Activated T-helper 9 cell treated with anti-CD3 and anti-CD28 coated beads, Interleukin-2, amount 50 U/mL, for 16 hours (primary cell): ENCODE results near the gene CITED2.
A peak's percentile ranks its signal among the peaks of the same experiment; 100 is the strongest.

Experiments used
- DNase-seq: peaks from one replicate; pipeline ENCODE4 v3.0.0-alpha.2; 2020; ENCODE audit warnings: low read depth

CITED2 gene

GRCh38 chr6:139381216-139381865 is 6.9 kb upstream of the CITED2 start:
- DNase-seq = no peak

GRCh38 chr6:139380611-139381010 is 6.2 kb upstream of the CITED2 start:
- DNase-seq = no peak

- DNase-seq = no peak
Measured at GRCh38 chr6:139380168-139380567, 5.7 kb upstream of the CITED2 start.

- DNase-seq = no peak
Measured at GRCh38 chr6:139378882-139379341, 4.5 kb upstream of the CITED2 start.

GRCh38 chr6:139378226-139378625 is 3.8 kb upstream of the CITED2 start:
- no peak for DNase-seq

- no peak for DNase-seq
Measured at GRCh38 chr6:139376604-139377218, 2.3 kb upstream of the CITED2 start.

GRCh38 chr6:139376017-139376330 is 1.5 kb upstream of the CITED2 start:
- DNase-seq = no peak

GRCh38 chr6:139375226-139376016 is 973 bp upstream of the CITED2 start:
- DNase-seq = peak; percentile 73

GRCh38 chr6:139373928-139374356 is 506 bp downstream of the CITED2 start:
- no peak for DNase-seq

GRCh38 chr6:139373154-139373927 is 1.1 kb downstream of the CITED2 start:
- DNase-seq = peak; percentile 64

- no peak for DNase-seq
Measured at GRCh38 chr6:139372326-139373153, 1.9 kb downstream of the CITED2 start.

GRCh38 chr6:139371421-139372203 is 2.8 kb downstream of the CITED2 start:
- no peak for DNase-seq

- DNase-seq = no peak
Measured at GRCh38 chr6:139370999-139371345, 3.5 kb downstream of the CITED2 start.

GRCh38 chr6:139370283-139370998 is 4.0 kb downstream of the CITED2 start:
- no peak for DNase-seq

- no peak for DNase-seq
Measured at GRCh38 chr6:139369568-139370282, 4.7 kb downstream of the CITED2 start.

- DNase-seq = no peak
Measured at GRCh38 chr6:139369068-139369467, 5.4 kb downstream of the CITED2 start.

- DNase-seq = no peak
Measured at GRCh38 chr6:139368661-139369060, 5.8 kb downstream of the CITED2 start.

- no peak for DNase-seq
Measured at GRCh38 chr6:139367810-139368351, 6.6 kb downstream of the CITED2 start.

GRCh38 chr6:139364982-139365379 is 9.5 kb downstream of the CITED2 start:
- DNase-seq = no peak
